ENCODE results near the gene SAT1.

Gene SAT1

GRCh38 chrX:23811656-23812055 is 28.7 kb downstream of the SAT1 start:
- no peak for DNase-seq

DNA sequence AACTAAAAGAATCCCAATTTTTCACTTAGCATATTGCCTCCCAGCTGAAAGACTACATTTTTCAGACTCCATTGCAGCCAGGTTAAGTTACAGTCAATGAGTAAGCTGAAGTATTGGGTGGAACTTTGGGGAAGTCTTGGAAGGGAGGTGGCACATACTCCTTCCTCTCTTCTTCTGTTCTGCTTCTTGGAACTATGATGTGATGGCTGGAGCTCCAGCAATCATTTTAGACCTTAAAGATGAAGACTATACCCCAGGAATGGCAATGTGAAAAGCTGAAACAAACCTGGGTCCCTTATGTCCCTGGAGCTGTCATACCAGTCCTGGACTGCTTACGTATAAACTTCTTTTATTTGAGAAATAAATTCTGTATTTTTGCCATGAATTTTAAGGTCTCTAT is 30.8 kb downstream of the SAT1 start:
- DNase-seq: no peak

GRCh38 chrX:23815376-23815775 is 32.4 kb downstream of the SAT1 start:
- DNase-seq: no peak

- no peak for DNase-seq
Observed at GRCh38 chrX:23816179-23816578, 33.2 kb downstream of the SAT1 start.

- DNase-seq: no peak
Observed at GRCh38 chrX:23817979-23818336, 35.0 kb downstream of the SAT1 start.

GRCh38 chrX:23819385-23820234 is 36.6 kb downstream of the SAT1 start:
- no peak for DNase-seq

DNA sequence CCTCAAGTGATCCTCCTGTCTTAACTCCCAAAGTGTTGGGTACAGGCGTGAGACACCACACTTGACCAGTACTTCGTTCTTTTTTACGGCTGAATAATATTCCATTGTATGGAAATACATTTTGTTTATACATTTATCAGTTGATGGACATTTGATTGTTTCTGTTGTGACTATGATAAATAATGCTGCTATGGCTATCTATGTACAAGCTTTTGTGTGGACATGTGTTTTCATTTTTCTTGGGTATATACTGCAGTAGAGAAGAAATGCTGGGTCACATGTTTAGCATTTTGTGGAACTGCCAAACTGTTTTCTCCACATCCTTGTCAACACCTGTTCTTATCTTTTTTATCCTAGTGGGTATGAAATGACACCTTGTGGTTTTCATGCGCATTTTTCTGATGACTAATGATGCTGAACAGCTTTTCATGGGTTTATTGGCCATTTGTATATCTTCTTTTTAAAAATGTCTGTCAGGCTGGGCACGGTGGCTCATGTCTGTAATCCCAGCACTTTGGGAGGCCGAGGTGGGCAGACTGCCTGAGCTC is 37.3 kb downstream of the SAT1 start:
- no peak for DNase-seq

- DNase-seq: no peak
Observed at GRCh38 chrX:23821847-23822246, 38.9 kb downstream of the SAT1 start.

DNA sequence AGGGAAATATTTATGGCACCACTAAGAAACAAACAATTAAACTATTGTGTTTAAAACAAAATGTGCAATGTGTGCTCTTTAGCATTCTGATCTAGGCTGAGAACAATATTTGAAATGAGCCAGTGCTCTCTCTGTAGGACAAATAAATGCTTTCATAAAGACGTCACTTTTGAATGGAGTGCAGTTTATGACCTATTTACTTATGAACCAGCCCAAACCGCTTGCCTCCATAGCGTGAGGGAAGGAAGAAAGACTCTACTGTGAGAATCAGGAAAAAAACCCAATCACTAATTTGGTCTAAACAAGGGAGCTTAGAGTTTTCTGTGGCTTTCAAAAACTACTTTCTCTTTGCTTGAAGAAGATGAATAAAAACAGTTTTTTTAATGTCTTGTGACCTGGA is 39.4 kb downstream of the SAT1 start:
- no peak for DNase-seq

GRCh38 chrX:23822841-23823240 is 39.9 kb downstream of the SAT1 start:
- no peak for DNase-seq

- DNase-seq: no peak
Observed at GRCh38 chrX:23825675-23826074, 42.7 kb downstream of the SAT1 start.

DNA sequence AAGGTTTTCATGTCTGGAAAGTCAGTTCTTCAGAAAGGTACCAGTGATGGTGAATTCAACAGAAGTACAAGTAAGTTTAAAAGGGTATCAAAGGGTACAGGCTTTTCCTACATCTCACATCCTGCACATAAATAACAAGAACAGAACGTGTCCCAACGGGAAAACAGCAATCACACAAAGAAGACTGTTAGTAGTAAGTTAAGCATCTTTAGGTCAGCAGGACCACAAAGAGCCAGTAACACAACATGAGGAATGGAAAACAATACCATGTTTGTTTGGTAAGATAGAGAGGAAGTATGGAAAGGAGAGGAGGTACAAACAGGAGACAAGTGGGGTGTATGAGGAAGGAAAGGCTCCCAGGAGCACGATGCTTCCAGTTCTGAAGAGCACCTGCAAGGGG is 43.2 kb downstream of the SAT1 start:
- no peak for DNase-seq

GRCh38 chrX:23826653-23827052 is 43.7 kb downstream of the SAT1 start:
- DNase-seq: no peak

GRCh38 chrX:23828881-23829280 is 45.9 kb downstream of the SAT1 start:
- no peak for DNase-seq

DNA sequence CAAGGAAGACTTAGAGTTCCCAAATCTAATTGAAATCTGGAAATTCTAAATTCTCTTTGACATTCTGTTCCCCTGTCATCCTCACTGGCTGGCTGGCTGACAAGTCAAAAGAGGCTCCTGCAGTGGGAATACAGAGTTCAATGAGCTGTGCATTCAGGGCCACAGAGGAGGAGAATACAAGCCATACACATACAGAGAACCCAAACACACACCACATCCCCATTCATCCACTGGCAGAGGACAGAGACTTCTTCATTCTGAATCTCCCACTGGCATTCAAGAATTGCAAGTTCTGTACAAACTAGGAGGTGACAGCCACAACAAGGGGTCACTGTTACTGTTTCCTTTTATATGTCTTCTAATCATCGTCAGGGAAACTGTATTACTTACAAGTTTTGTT is 49.7 kb downstream of the SAT1 start:
- DNase-seq: no peak

All from NCI-H187 treated with DMSO at 0.1 percent for 48 hours (cell line).